GM08714 (cell line): Measurements from ENCODE around the gene SCUBE2.

ENCODE experiments used
- H3K4me3 ChIP-seq: fragments of 200-500 bp; sonication (Bioruptor generic); 2 replicates; pipeline ENCODE4 v1.5.1; 2014; ENCODE audit warnings: mild to moderate bottlenecking, low read length, inconsistent platforms
- ZNF274 ChIP-seq: IDR thresholded peaks from 2 replicates; pipeline ENCODE4 v1.6.1; 2012; ENCODE audit warnings: mild to moderate bottlenecking, low read depth, low read length

SCUBE2 gene

DNA sequence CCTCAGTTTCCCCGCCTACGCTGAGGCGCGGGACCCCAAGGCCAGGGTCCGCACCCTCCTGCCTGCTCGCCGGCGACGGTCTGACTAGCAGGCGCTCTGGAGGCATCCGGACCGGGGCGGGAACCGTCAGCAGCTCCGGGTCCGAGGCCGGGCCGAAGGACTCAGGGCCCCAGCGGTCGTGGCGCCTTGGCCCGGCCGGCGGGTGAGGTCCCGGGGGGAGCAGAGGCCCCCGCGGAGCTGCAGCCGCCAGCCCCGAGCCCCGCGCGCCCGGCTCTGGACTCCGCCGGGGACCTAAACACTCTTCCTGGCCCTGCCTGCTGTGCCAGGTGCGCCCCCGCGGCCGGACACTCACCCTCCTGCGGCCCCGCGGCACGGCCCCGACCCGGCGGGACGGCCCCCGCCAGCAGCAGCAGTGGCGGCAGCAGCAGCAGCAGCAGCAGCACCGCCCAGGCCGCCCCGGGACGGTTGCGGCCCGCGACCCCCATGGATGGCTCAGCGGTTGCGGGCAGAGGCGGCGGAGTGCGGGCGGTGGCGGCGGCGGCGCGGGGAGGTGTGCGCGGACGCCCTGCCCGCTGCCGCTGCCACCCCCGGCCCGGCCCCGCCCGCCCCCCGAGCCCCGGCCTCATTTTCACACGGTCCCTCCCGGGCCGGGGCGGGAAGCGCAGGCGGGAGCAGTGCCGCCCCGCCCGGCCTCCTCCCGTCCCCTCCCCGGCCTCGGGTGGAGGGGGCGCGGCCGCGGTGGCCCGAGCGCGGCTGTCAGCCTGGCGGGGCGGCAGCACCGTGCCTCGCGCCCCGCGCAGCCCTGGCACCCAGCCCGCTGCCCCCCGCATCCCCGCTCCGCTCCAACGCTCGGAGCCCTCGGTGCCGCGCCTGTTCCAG lies at the start of gene SCUBE2:
SCUBE2 (minus strand) TSS at position 556 of the 879 bp plus-strand sequence; CDS start at position 485, 71 bp downstream.
- TF ChIP-seq ZNF274: no peak
- no peak within 1 kb of the TSS; the same call in 1 of the 2 replicates for H3K4me3 ChIP-seq

DNA sequence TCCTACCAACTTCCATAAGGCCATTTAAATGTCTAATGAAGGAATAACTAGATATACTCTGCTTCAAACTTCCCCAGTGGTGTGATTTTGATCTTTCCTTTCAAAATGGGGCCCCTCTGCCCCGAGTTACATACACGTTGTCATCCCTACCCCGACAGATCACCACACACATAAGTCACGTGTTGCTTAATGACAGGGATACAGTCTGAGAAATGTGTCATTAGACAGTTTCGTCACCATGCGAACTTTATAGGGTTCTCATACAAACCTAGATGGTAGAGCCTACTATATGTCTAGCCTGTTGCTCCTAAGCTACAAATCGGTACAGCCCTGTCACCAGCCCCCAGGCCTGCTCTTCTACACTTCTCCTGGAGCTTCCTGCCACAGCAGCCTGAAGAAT lies 49.8 kb upstream of the SCUBE2 start:
- H3K4me3 ChIP-seq: no peak overlapping the region
- no peak for TF ChIP-seq ZNF274

DNA sequence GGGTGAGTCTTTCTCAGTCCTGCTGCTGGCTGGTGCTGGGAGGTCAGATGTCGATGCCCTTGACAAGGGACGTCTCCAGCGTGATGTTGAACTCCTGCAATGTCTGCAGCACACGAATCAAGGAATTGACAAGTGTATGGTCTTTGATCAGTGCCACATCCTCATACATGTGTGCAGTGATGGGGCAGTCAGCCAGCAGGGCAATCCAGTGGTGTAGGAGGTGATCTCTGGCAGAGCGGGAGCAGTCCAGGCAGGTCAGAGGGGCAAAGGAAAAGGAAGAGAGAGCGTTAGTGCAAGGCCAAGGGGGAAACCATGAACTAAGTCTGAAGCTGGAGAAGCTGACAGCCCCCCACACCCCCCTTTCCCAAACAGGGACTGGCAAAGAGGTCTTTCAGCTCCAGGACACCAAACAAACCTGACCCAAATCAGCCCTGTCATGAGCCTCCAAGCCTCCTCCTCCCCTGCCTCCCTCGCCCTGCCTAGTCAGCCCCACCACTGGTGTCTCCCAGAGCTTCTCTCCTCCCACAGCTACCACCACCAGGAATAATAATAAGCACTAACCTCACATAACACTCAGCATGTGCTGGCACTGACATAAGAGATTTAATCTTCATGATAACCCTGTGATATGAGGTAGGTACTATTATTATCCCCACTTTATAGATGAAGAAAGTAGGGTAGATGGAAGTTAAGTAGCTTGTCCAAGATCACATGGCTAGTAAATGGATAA lies 48.4 kb upstream of the SCUBE2 start:
- TF ChIP-seq ZNF274: no peak
- H3K4me3 ChIP-seq: no peak overlapping the region

DNA sequence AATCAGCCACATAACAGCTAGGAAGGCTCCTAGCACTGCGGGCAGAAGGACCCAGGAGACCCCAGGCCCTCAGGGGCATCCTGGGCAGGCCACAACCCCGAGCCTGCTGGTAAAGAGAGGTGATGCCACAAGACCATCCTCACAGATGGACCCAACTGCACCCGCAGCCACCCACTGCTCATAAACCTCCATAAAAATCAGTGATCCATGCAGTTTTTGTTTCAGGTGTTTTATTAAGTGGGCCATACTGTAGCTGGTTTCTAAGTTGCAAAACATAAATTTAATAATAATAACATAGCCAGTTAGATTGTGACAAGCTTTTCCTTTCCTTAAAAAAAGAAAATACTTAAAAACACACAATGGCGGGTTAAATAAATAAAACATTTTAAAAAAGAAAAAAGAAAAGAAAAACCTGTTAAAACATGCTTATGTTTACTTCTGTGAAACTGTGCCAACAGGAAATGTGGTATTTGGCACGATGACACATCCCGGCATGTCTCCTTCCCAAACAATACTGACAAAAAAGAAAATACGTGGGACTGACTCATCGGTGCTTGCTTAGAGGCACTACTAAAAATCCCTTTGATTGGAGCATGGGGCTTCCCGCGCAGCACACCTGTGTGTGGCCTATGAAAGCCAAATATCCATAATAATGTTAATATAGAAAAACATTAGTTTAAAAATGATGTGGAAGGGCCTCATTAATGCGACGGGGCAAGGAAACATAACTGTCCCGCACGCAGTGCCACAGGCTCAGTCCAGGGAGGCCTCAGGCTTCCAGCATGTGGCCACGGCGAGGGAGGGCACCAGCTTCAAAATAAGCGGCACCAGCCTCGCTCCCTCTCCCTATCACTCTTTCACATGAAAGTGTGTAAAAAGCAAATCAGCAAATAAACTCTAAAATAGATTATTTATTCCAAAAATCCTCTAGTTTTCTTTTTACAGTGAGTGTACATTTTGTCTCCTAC lies 47.5 kb upstream of the SCUBE2 start:
- H3K4me3 ChIP-seq: no peak overlapping the region
- no peak for TF ChIP-seq ZNF274

DNA sequence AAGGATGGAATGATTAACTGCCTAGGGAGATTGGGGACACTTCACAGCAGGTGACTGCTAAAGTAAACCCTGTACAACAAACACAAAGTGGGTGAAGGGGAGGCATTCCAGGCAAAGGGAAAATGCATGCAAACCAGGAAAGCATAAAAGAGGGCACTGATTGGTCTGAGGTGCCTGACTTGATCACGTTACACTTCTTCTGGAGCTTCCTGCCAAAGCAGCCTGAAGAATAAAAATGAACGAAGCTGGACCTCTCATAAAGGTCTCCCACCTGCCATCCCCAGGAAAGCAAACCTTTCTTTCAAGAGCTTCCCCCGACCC lies 46.7 kb upstream of the SCUBE2 start:
- TF ChIP-seq ZNF274: no peak
- no peak overlapping the region for H3K4me3 ChIP-seq

DNA sequence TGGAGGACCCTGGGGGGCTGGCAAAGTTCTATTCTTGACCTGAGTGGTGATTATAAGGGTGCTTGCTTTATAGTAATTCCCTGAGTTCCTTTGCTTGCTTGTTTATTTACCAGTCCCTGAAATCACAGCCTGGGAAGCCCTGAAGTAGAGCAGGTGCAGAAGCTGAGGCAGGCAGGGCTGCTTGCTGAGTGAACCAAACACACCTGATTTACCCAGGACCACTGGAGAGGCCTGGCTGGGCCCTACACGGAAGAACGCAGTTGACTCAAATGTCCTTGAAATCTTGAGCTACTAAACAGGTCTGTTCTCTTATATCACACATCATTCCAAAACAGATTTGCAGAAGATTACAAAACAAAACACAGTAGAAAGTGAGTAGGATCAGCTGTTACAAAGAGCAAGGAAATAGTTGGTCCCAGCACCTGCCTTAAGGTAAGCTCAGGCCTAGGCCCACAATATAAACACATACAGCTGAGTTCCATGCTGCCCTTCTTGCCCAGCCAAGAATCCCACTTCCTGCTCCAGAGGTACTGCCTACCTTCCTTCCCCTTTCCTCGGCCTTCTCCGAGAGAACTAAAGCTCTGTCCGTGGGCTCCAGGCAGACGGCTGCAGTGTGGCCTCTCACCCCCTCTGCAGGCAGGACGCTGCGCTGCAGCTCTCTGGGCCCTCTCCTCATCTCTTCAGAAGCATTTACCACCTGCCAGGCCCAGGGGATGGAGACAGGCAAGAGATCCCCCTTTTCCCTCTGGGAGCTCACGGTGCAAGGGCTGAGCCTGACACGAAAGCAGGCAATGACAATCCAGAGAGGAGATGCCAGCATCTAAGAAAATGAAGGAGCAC lies 46.1 kb upstream of the SCUBE2 start:
- TF ChIP-seq ZNF274: no peak
- H3K4me3 ChIP-seq: no peak overlapping the region

DNA sequence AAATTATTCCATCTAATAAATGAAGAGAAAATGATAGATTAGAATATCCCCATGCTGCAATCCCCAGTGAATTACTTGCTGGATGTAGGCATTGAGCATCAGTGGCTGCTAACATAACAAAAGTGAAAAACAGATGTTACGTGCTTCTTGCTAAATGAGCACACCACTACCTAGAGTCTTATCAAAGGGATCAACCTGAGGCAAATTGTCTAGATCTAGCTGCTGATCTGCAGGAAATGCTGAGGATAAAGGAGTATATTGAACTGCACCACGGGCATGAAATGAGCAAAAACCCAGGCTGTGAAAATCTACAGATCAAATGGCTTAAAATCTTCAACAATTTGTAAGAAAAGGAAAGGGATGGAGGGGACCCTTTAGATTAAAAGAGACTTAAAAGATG lies 45.3 kb upstream of the SCUBE2 start:
- H3K4me3 ChIP-seq: no peak overlapping the region
- TF ChIP-seq ZNF274: no peak

DNA sequence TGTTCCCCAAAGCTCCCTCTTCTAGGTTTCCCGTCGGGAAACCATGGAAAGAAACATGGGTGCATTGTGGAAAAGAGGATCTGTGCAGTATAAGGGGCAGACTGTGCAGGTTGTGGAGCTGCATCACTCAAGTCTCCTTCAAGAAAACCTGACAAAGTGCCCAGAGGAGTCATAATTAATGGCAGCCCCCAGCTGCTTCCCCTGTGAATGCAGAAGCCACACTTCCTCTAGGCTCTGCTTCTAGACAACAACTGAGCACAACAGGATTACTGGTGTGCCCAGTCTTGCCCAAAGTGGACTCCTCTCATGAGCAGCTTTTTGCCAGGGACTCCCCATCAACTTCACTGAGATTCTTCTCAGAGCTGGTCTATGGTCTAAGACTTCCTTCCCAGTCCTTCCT lies 42.6 kb upstream of the SCUBE2 start:
- TF ChIP-seq ZNF274: no peak
- H3K4me3 ChIP-seq: no peak overlapping the region

DNA sequence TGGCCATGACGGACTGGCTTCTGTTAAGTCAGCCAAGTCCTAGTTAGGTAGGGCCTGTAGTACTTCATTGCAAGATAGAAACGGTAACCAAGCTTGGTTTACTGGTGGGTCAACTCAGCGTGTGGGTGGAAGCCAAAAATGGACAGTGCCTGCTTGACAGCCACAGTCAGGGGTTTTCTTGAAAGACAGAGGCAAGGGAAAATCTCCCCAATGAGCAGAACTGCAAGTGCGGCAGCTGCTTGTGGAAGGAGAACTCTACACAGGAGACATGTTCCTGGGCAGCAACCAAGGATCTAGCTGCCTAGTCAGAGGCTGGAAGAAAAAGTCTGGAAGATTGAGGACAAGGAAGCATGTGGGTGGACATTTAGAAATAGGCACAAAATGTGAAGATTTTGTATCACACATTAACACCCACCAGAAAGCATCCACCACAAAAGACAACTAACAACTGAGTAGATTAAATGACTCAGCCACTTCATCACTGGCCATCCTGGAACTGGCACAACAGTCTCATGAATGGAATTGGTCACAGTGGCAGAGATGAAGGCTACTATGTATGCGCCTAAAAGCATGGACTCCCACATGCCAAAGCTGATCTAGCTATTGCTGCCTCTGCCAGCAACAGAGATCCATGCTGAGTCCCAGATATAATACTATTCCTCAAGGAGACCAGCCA lies 40.9 kb upstream of the SCUBE2 start:
- no peak overlapping the region for H3K4me3 ChIP-seq
- TF ChIP-seq ZNF274: no peak

DNA sequence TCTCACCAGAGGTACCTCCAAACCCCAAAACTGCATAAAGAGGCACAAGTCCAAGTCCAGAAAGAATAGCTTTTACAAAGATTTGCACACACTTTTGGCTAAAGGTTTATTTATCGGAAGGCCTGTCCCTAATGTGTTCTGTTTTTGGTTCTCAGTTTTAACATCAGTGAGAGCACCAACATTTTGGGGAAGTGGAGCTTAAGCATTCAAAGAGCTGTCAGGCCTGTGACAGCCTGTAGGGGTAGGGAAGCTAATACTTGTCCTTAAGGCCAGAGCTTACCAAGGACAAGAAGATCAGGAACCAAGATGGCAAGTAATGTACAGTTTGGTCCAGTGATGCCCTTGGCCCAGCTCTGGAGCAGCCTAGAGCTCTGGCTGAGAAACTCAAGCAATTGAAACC lies 38.9 kb upstream of the SCUBE2 start:
- H3K4me3 ChIP-seq: no peak overlapping the region
- TF ChIP-seq ZNF274: no peak

DNA sequence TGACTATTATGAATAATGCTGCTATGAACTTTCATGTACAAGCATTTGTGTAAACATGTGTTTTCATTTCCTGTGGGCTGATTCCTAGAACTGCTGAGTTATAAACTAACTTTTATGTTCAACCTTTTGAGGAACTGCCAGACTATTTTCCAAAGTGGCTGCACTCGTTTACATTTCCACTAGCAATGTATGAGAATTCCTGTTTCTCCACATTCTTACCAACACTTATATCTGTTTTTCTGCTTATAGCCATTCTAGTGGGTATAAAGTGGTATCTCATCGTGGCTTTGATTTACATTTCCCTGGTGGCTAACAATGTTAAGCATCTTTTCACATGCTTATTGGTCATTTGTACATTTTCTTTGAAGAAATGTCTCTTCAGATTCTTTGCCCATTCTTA lies 35.2 kb upstream of the SCUBE2 start:
- H3K4me3 ChIP-seq: no peak overlapping the region
- no peak for TF ChIP-seq ZNF274

DNA sequence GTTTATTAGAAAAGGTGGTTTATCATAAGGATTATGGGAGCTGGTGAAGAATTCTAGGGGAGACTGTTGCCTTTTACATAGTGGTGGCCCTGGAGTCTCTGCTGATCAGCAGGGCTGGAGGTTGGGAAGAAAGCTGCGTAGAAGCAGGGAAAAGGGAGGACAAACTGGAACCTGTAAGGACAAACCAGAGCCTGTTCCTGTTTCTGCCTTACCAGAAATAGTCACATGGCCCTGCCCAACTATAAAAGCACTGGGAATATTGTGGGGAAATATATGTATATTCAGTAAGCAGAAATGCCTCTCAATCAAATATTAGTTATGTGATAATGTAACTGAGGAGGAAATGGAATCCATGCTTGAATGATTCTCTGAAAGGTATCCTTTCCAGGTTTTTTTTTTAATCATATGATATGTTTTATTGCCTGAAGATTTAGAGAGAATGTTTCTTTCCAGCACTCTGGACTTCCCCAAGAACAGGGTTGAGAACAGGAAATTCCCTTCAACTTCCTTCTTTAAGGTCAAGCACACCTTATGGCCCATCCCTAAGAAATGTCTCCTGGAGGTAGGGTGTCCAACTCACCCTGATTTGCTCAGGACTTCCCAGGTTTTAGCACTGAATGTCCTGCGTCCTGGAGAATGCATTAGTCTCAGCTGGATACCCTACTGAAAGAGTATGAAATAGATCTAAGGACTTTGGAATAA lies 33.9 kb upstream of the SCUBE2 start:
- H3K4me3 ChIP-seq: no peak overlapping the region
- no peak for TF ChIP-seq ZNF274
